ENCODE data around the gene CNTNAP5. TPM values are rescaled to one million over a fixed set of nuclear protein-coding genes. Genes with fewer than 3 reads are reported as not detected.

Gene CNTNAP5
- total RNA-seq = not detected in 2 replicates

GRCh38 chr2:124025171-124025580 lies at the start of gene CNTNAP5:
Gene CNTNAP5, plus strand, starts transcription at chr2:124025287. Its CDS starts 364 bp downstream, at chr2:124025651.

